HEK293 (cell line): Measurements from ENCODE around the gene SFPQ.

ENCODE experiments used
- CTCF ChIA-PET: fragments of 350-600 bp; formaldehyde crosslinking; extraction: SDS; loops from one replicate; lab custom pipeline; 2021; ENCODE audit warnings: antibody characterized with exemption; lab: Yijun Ruan, JAX
- POLR2A ChIA-PET: fragments of 300-600 bp; formaldehyde crosslinking; extraction: SDS; loops from one replicate; lab custom pipeline; 2020; ENCODE audit warnings: antibody characterized with exemption, inconsistent platforms; lab: Yijun Ruan, JAX
- H3K27ac ChIP-seq: fragments of 200-500 bp; sonication (Bioruptor generic); 2 replicates; pipeline ENCODE4 v1.5.1; 2014; ENCODE audit warnings: low read depth, low read length, control low read depth, inconsistent platforms; ENCODE audit errors: extremely low read depth
- H3K36me3 ChIP-seq, 2 experiments: fragments of 200-500 bp in 1 of 2; sonication (Bioruptor generic) in 1 of 2; 1 replicate in 1 of 2; 2 replicates in 1 of 2; pipeline ENCODE4 v1.5.1; 2014 to 2017; ENCODE audit warnings: inconsistent platforms in 2 of 2, low read length in 2 of 2; ENCODE audit not compliant: control insufficient read depth in 2 of 2, insufficient read depth in 1 of 2
- H3K4me1 ChIP-seq: fragments of 200-500 bp; sonication (Bioruptor generic); 2 replicates; pipeline ENCODE4 v1.5.1; 2014; ENCODE audit warnings: mild to moderate bottlenecking, low read length, inconsistent platforms; ENCODE audit not compliant: control insufficient read depth, insufficient read depth
- H3K4me3 ChIP-seq: 2 replicates; pipeline ENCODE4 v1.5.1; 2011; ENCODE audit warnings: low read depth, mild to moderate bottlenecking, control low read depth, low read length, moderate library complexity
- H3K9me3 ChIP-seq: fragments of 200-500 bp; sonication (Bioruptor generic); 2 replicates; pipeline ENCODE4 v1.5.1; 2014; ENCODE audit warnings: low read depth, low read length, inconsistent platforms; ENCODE audit not compliant: control insufficient read depth, insufficient read depth
- GLIS1 ChIP-seq: fragments of 450-650 bp; formaldehyde crosslinking; IDR thresholded peaks from 2 replicates; pipeline ENCODE4 v1.5.1; 2016; ENCODE audit warnings: missing biosample characterization, missing genetic modification characterization
- HOXD13 ChIP-seq: sonication (generic); formaldehyde crosslinking; IDR thresholded peaks from 2 replicates; pipeline ENCODE4 v1.8.0; 2022; ENCODE audit warnings: missing genetic modification reagents, borderline replicate concordance
- KLF1 ChIP-seq: fragments of 450-650 bp; formaldehyde crosslinking; IDR thresholded peaks from 2 replicates; pipeline ENCODE4 v1.5.1; 2016; ENCODE audit warnings: missing biosample characterization, missing genetic modification characterization
- KLF16 ChIP-seq: fragments of 450-650 bp; formaldehyde crosslinking; IDR thresholded peaks from 2 replicates; pipeline ENCODE4 v1.5.1; 2017; ENCODE audit warnings: missing biosample characterization, missing genetic modification characterization
- KLF8 ChIP-seq: fragments of 450-650 bp; formaldehyde crosslinking; IDR thresholded peaks from 2 replicates; pipeline ENCODE4 v1.5.1; 2016; ENCODE audit warnings: missing biosample characterization, missing genetic modification characterization
- RBAK ChIP-seq: fragments of 450-650 bp; formaldehyde crosslinking; IDR thresholded peaks from 2 replicates; pipeline ENCODE4 v1.5.1; 2016; ENCODE audit warnings: missing biosample characterization, missing genetic modification characterization
- ZBTB17 ChIP-seq: fragments of 450-650 bp; formaldehyde crosslinking; IDR thresholded peaks from 2 replicates; pipeline ENCODE4 v1.5.1; 2016; ENCODE audit warnings: missing biosample characterization, missing genetic modification characterization
- ZFP37 ChIP-seq: fragments of 450-650 bp; formaldehyde crosslinking; IDR thresholded peaks from 2 replicates; pipeline ENCODE4 v1.5.1; 2016; ENCODE audit warnings: missing biosample characterization, missing genetic modification characterization
- ZNF121 ChIP-seq: fragments of 450-650 bp; formaldehyde crosslinking; IDR thresholded peaks from 2 replicates; pipeline ENCODE4 v1.5.1; 2016; ENCODE audit warnings: missing biosample characterization, missing genetic modification characterization
- ZNF132 ChIP-seq: fragments of 450-650 bp; formaldehyde crosslinking; IDR thresholded peaks from 2 replicates; pipeline ENCODE4 v1.5.1; 2017; ENCODE audit warnings: missing biosample characterization, missing genetic modification characterization, borderline replicate concordance
- ZNF146 ChIP-seq: fragments of 450-650 bp; formaldehyde crosslinking; IDR thresholded peaks from 2 replicates; pipeline ENCODE4 v1.5.1; 2016; ENCODE audit warnings: missing biosample characterization, missing genetic modification characterization
- ZNF169 ChIP-seq: fragments of 450-650 bp; formaldehyde crosslinking; IDR thresholded peaks from 2 replicates; pipeline ENCODE4 v1.5.1; 2016; ENCODE audit warnings: missing biosample characterization, missing genetic modification characterization
- ZNF174 ChIP-seq: fragments of 450-650 bp; formaldehyde crosslinking; IDR thresholded peaks from 2 replicates; pipeline ENCODE4 v1.5.0; 2017; ENCODE audit warnings: missing biosample characterization, mild to moderate bottlenecking, missing genetic modification characterization
- ZNF248 ChIP-seq: fragments of 450-650 bp; formaldehyde crosslinking; IDR thresholded peaks from 2 replicates; pipeline ENCODE4 v1.5.1; 2017; ENCODE audit warnings: missing biosample characterization, missing genetic modification characterization
- ZNF292 ChIP-seq: fragments of 450-650 bp; formaldehyde crosslinking; IDR thresholded peaks from 2 replicates; pipeline ENCODE4 v1.5.1; 2016; ENCODE audit warnings: low read depth, missing biosample characterization, missing genetic modification characterization, borderline replicate concordance
- ZNF311 ChIP-seq: fragments of 450-650 bp; formaldehyde crosslinking; IDR thresholded peaks from 2 replicates; pipeline ENCODE4 v1.5.1; 2017; ENCODE audit warnings: missing biosample characterization, missing genetic modification characterization, borderline replicate concordance
- ZNF341 ChIP-seq: fragments of 450-650 bp; formaldehyde crosslinking; IDR thresholded peaks from 2 replicates; pipeline ENCODE4; 2016; ENCODE audit warnings: low read depth, missing biosample characterization, missing genetic modification characterization
- ZNF366 ChIP-seq: fragments of 450-650 bp; formaldehyde crosslinking; conservative IDR thresholded peaks from 2 replicates; pipeline ENCODE4 v1.5.1; 2016; ENCODE audit warnings: missing biosample characterization, missing genetic modification characterization
- ZNF391 ChIP-seq: fragments of 450-650 bp; formaldehyde crosslinking; IDR thresholded peaks from 2 replicates; pipeline ENCODE4 v1.5.1; 2016; ENCODE audit warnings: low read depth, missing biosample characterization, missing genetic modification characterization, borderline replicate concordance
- ZNF501 ChIP-seq: fragments of 450-650 bp; formaldehyde crosslinking; IDR thresholded peaks from 2 replicates; pipeline ENCODE4 v1.5.1; 2016; ENCODE audit warnings: missing biosample characterization, missing genetic modification characterization
- ZNF555 ChIP-seq: fragments of 450-650 bp; formaldehyde crosslinking; conservative IDR thresholded peaks from 2 replicates; pipeline ENCODE4 v1.5.1; 2017; ENCODE audit warnings: missing biosample characterization, mild to moderate bottlenecking, missing genetic modification characterization, inconsistent platforms
- ZNF571 ChIP-seq: fragments of 450-650 bp; formaldehyde crosslinking; IDR thresholded peaks from 2 replicates; pipeline ENCODE4 v1.5.0; 2017; ENCODE audit warnings: missing biosample characterization, missing genetic modification characterization
- ZNF585B ChIP-seq: fragments of 450-650 bp; formaldehyde crosslinking; IDR thresholded peaks from 2 replicates; pipeline ENCODE4 v1.5.1; 2016; ENCODE audit warnings: missing biosample characterization, missing genetic modification characterization
- ZNF624 ChIP-seq: fragments of 450-650 bp; formaldehyde crosslinking; IDR thresholded peaks from 2 replicates; pipeline ENCODE4 v1.5.1; 2017; ENCODE audit warnings: missing biosample characterization, missing genetic modification characterization
- ZNF626 ChIP-seq: fragments of 450-650 bp; sonication (Bioruptor Pico); formaldehyde crosslinking; IDR thresholded peaks from 2 replicates; pipeline ENCODE4 v1.5.1; 2018; ENCODE audit warnings: missing biosample characterization, missing genetic modification characterization, inconsistent platforms
- ZNF629 ChIP-seq: fragments of 450-650 bp; formaldehyde crosslinking; IDR thresholded peaks from 2 replicates; pipeline ENCODE4 v1.5.1; 2017; ENCODE audit warnings: missing biosample characterization, missing genetic modification characterization
- ZNF654 ChIP-seq: fragments of 450-650 bp; formaldehyde crosslinking; IDR thresholded peaks from 2 replicates; pipeline ENCODE4 v1.5.1; 2016; ENCODE audit warnings: low read depth, missing biosample characterization, missing genetic modification characterization
- TF ChIP-seq, protein P1 (sequence below): fragments of 450-650 bp; formaldehyde crosslinking; IDR thresholded peaks from 2 replicates; pipeline ENCODE4 v1.5.1; 2016; ENCODE audit warnings: missing biosample characterization, missing genetic modification characterization
- TF ChIP-seq, protein P2 (sequence below): fragments of 450-650 bp; formaldehyde crosslinking; IDR thresholded peaks from 2 replicates; pipeline ENCODE4 v1.5.1; 2017; ENCODE audit warnings: missing biosample characterization, mild to moderate bottlenecking, missing genetic modification characterization, moderate library complexity
- TF ChIP-seq, protein P3 (sequence below): fragments of 450-650 bp; formaldehyde crosslinking; conservative IDR thresholded peaks from 2 replicates; pipeline ENCODE4 v1.5.1; 2016; ENCODE audit warnings: low read depth, missing biosample characterization, missing genetic modification characterization

Gene SFPQ

DNA sequence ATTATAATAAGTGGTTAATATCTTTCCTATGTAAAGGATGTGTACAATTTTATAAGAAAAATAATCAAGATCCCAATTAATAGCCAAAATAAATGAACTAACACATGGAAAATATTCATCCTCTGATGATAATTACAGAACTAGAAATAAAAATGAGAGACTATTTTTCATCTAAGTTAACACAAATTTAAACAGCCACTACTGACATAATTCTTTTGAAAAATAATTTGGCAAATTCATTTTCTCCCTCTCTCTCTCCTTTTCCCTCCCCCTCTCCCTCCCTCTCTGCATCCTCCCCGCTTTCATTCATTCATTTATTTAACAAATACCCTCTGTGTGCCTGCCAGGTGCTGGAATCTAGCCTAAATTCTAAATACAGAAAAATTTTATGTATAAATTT lies 10.3 kb upstream of the SFPQ start:
- POLR2A ChIA-PET: no interaction called here
- H3K4me1 ChIP-seq: no peaks in the 10 kb centered on the region
- H3K27ac ChIP-seq: no peak overlapping the region
- TF ChIP-seq ZNF292 (tag by site-specific recombination) (no peak), ZNF501 (tag by site-specific recombination) (no peak), ZNF391 (tag by site-specific recombination) (no peak), ZNF624 (no peak), ZNF169 (no peak), GLIS1 (tag by site-specific recombination) (no peak), ZNF146 (tag by site-specific recombination) (no peak)
- no peaks in the 10 kb centered on the region for H3K9me3 ChIP-seq
- H3K4me3 ChIP-seq: no peak overlapping the region
- H3K36me3 ChIP-seq: no peaks in the 10 kb centered on the region
- CTCF ChIA-PET: interaction anchor here (0.8 to 1.6 kb wide), 2 partner anchors 19 to 86 kb away, joined by 4 to 9 read pairs; no protein-coding TSS in a partner anchor

DNA sequence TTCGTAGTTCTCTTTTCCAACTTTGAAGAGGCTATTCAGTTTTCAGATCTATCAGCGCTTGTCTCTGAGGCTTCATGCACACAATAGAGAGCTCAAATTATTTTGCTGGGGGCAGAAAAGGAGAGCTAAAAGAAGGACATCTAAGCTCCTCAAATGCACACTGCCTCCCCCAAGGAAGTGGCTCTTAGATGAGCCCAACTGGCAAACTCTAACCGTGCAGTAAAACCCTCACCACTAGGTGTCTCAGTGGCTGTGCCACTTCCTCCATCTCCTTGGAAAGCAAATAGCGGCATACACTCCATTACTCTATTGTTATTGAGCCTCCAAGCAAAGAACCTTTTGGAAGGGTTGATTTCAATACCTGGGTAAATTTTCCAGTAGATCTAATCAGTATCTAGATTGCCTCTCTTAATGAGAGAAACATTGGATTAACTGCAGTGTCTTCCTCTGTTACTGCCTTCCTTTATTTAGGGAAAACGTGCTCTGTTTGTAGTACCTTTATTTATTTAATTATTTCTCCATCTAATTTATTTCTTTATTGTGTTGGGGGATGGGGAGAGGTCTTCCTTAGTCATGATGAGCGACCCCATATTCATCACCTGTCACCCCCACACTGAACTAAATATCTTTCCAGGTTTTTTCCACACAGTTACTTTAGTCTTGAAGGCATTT lies 9.2 kb upstream of the SFPQ start:
- Histone ChIP-seq H3K36me3 (no peaks in the 10 kb centered on the region), H3K27ac (no peak overlapping the region), H3K4me3 (no peak overlapping the region), H3K4me1 (no peaks in the 10 kb centered on the region), H3K9me3 (no peaks in the 10 kb centered on the region)
- ChIA-PET CTCF (interaction anchor here (0.5 to 1.6 kb wide), 24 partner anchors 9 to 1404 kb away, joined by 3 to 12 read pairs (median 4); partner anchors contain the start of gene SFPQ), POLR2A (interaction anchor here (1.1 kb wide), 1 partner anchor 9 kb away, joined by 8 read pairs; the partner anchor contains the start of gene SFPQ)
- TF ChIP-seq ZNF121 (tag by site-specific recombination) (no peak), ZNF174 (tag by site-specific recombination) (no peak), RBAK (tag by site-specific recombination) (no peak), ZNF366 (peak; percentile 48; the same call in 1 of the 2 replicates), ZNF132 (tag by site-specific recombination) (no peak), ZNF555 (tag by site-specific recombination) (no peak), ZNF629 (tag by site-specific recombination) (0 out of 2 replicates have a peak, but pooled peaks have one; percentile 22), KLF16 (no peak), ZBTB17 (tag by site-specific recombination) (no peak; the same call in 1 of the 2 replicates), ZNF311 (tag by site-specific recombination) (no peak), ZNF341 (tag by site-specific recombination) (0 out of 2 replicates have a peak, but pooled peaks have one; percentile 9), ZNF626 (tag by site-specific recombination) (no peak), HOXD13 (CRISPR knock-in tag) (no peak), ZFP37 (no peak), ZNF169 (no peak), ZNF585B (tag by site-specific recombination) (no peak), ZNF248 (tag by site-specific recombination) (no peak), ZNF654 (tag by site-specific recombination) (peak; percentile 55), ZNF571 (no peak), KLF8 (no peak), KLF1 (tag by site-specific recombination) (no peak)
- TF ChIP-seq, protein P1, sequence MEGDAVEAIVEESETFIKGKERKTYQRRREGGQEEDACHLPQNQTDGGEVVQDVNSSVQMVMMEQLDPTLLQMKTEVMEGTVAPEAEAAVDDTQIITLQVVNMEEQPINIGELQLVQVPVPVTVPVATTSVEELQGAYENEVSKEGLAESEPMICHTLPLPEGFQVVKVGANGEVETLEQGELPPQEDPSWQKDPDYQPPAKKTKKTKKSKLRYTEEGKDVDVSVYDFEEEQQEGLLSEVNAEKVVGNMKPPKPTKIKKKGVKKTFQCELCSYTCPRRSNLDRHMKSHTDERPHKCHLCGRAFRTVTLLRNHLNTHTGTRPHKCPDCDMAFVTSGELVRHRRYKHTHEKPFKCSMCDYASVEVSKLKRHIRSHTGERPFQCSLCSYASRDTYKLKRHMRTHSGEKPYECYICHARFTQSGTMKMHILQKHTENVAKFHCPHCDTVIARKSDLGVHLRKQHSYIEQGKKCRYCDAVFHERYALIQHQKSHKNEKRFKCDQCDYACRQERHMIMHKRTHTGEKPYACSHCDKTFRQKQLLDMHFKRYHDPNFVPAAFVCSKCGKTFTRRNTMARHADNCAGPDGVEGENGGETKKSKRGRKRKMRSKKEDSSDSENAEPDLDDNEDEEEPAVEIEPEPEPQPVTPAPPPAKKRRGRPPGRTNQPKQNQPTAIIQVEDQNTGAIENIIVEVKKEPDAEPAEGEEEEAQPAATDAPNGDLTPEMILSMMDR (tag by site-specific recombination): peak; percentile 78
- TF ChIP-seq, protein P2, sequence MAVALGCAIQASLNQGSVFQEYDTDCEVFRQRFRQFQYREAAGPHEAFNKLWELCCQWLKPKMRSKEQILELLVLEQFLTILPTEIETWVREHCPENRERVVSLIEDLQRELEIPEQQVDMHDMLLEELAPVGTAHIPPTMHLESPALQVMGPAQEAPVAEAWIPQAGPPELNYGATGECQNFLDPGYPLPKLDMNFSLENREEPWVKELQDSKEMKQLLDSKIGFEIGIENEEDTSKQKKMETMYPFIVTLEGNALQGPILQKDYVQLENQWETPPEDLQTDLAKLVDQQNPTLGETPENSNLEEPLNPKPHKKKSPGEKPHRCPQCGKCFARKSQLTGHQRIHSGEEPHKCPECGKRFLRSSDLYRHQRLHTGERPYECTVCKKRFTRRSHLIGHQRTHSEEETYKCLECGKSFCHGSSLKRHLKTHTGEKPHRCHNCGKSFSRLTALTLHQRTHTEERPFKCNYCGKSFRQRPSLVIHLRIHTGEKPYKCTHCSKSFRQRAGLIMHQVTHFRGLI (tag by site-specific recombination): peak; percentile 86
- TF ChIP-seq, protein P3, sequence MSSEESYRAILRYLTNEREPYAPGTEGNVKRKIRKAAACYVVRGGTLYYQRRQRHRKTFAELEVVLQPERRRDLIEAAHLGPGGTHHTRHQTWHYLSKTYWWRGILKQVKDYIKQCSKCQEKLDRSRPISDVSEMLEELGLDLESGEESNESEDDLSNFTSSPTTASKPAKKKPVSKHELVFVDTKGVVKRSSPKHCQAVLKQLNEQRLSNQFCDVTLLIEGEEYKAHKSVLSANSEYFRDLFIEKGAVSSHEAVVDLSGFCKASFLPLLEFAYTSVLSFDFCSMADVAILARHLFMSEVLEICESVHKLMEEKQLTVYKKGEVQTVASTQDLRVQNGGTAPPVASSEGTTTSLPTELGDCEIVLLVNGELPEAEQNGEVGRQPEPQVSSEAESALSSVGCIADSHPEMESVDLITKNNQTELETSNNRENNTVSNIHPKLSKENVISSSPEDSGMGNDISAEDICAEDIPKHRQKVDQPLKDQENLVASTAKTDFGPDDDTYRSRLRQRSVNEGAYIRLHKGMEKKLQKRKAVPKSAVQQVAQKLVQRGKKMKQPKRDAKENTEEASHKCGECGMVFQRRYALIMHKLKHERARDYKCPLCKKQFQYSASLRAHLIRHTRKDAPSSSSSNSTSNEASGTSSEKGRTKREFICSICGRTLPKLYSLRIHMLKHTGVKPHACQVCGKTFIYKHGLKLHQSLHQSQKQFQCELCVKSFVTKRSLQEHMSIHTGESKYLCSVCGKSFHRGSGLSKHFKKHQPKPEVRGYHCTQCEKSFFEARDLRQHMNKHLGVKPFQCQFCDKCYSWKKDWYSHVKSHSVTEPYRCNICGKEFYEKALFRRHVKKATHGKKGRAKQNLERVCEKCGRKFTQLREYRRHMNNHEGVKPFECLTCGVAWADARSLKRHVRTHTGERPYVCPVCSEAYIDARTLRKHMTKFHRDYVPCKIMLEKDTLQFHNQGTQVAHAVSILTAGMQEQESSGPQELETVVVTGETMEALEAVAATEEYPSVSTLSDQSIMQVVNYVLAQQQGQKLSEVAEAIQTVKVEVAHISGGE (tag by site-specific recombination): no peak
